GM12865 (cell line): Measurements from ENCODE around the gene OR52H1.

ENCODE experiments used
- DNase-seq: peaks from one replicate; pipeline ENCODE4 v3.0.0; 2010; ENCODE audit warnings: low read depth
- H3K4me3 ChIP-seq: 2 replicates; pipeline ENCODE4 v1.5.1; 2011; ENCODE audit warnings: mild to moderate bottlenecking, low read depth, low read length, control low read depth
- TF ChIP-seq, protein P1 (sequence below): IDR thresholded peaks from 2 replicates; pipeline ENCODE4 v1.5.1; 2011; ENCODE audit warnings: low read length, control low read depth, low read depth, inconsistent platforms; ENCODE audit not compliant: insufficient read depth; ENCODE audit errors: missing control alignments

Gene OR52H1

DNA sequence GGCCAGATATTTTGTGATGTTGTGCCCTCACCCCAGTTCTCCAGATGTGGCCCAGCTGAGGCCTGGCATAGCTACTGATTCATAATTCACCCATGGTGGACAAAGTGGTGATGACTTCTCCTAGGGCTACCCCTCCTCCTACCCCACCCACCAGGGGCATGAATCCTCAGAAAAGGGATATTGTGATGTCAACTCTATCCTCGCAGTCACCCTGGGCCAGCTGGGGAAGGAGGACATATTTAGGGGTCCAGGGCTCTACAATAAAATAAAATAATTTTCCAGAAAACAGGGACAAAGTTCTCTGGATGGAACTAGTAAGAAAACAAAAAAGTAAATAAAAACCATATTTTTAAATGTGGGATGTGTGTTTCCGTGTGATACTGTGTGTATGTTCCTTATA lies 31.7 kb downstream of the OR52H1 start, which contains the start of gene UBQLNL:
UBQLNL (minus strand) TSS at position 101 of the 400 bp plus-strand sequence. CDS start 258 bp downstream, outside the sequence.
- H3K4me3 ChIP-seq: no peak within 1 kb of the TSS
- no peak for DNase-seq
- TF ChIP-seq, protein P1, sequence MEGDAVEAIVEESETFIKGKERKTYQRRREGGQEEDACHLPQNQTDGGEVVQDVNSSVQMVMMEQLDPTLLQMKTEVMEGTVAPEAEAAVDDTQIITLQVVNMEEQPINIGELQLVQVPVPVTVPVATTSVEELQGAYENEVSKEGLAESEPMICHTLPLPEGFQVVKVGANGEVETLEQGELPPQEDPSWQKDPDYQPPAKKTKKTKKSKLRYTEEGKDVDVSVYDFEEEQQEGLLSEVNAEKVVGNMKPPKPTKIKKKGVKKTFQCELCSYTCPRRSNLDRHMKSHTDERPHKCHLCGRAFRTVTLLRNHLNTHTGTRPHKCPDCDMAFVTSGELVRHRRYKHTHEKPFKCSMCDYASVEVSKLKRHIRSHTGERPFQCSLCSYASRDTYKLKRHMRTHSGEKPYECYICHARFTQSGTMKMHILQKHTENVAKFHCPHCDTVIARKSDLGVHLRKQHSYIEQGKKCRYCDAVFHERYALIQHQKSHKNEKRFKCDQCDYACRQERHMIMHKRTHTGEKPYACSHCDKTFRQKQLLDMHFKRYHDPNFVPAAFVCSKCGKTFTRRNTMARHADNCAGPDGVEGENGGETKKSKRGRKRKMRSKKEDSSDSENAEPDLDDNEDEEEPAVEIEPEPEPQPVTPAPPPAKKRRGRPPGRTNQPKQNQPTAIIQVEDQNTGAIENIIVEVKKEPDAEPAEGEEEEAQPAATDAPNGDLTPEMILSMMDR: no peak

- DNase-seq: no peak
- TF ChIP-seq, protein P1: no peak
Observed at GRCh38 chr11:5514841-5515240, 33.5 kb downstream of the OR52H1 start.

GRCh38 chr11:5509803-5510202 lies 38.5 kb downstream of the OR52H1 start, which contains the start of gene UBQLN3:
Gene UBQLN3 (minus strand): TSS chr11:5509957. CDS start chr11:5509558, 399 bp downstream.
- DNase-seq: no peak
- H3K4me3 ChIP-seq: no peak within 1 kb of the TSS
- TF ChIP-seq, protein P1: no peak

More at GRCh38 chr11:5514841-5515240, 33.5 kb downstream of the OR52H1 start:
- H3K4me3 ChIP-seq: no peak overlapping the region

- DNase-seq: no peak
- H3K4me3 ChIP-seq: no peak overlapping the region
- TF ChIP-seq, protein P1: no peak
Observed at GRCh38 chr11:5508605-5509004, 39.7 kb downstream of the OR52H1 start.

DNA sequence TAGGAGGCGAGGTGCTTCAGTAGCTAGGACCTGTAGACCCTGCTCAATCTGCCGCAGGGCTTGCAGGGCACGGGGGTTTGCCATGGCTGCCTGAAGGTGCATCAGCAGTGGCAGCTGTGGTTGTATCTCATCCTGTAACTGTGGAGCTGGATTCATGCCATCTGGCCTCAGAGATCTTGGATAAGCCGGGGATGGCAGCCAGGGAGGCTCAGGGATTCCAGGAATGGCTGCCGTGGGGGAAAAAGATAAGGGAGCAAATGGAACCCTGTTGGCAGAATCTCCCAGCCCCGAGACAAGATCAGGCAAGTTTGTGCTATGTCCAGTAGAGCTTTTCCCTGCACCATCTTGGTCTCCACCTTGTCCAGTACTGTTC lies 40.4 kb downstream of the OR52H1 start:
- TF ChIP-seq, protein P1: no peak
- H3K4me3 ChIP-seq: no peak overlapping the region
- no peak for DNase-seq

GRCh38 chr11:5507177-5507932 lies 41.0 kb downstream of the OR52H1 start:
- no peak for DNase-seq
- TF ChIP-seq, protein P1: no peak
- H3K4me3 ChIP-seq: no peak overlapping the region
